HepG2 (cell line): ENCODE data around the gene CAMK1G. TPM values are rescaled to one million over a fixed set of nuclear protein-coding genes. Genes with fewer than 3 reads are reported as not detected.

Source experiments
- ATAC-seq: fragments of 200-7000 bp; cut with Tn5 transposase; 3 replicates; pipeline ENCODE4 v1.9.1; 2020; ENCODE audit warnings: mild to moderate bottlenecking, moderate library complexity
- BruUV-seq: library from RNA; stranded (reverse); fragments of 400-500 nt; replicated peaks from 2 replicates; lab custom pipeline; 2021; lab: Mats Ljungman, UMichigan
- CTCF ChIA-PET: fragments of 300-600 bp; formaldehyde crosslinking; extraction: SDS; loops from one replicate; lab custom pipeline; 2021; ENCODE audit warnings: low total read pairs, inconsistent platforms, low intra/inter-chr PET ratio; lab: Yijun Ruan, JAX
- POLR2A ChIA-PET: fragments of 350-600 bp; sonication (Branson Sonifier 250); formaldehyde crosslinking; loops from one replicate; lab custom pipeline; 2020; ENCODE audit warnings: antibody characterized with exemption, inconsistent platforms; lab: Yijun Ruan, JAX
- DNase-seq: peaks from one replicate; pipeline ENCODE4 v3.0.0-alpha.2; 2015; ENCODE audit warnings: low spot score
- FAIRE-seq: peaks from 3 replicates; lab custom pipeline; 2011; peaks lifted over from hg19 to GRCh38; lab: Jason Lieb, UNC
- H2AFZ ChIP-seq: one replicate; pipeline ENCODE4 v1.6.1; 2011; ENCODE audit warnings: low read length, inconsistent platforms
- H3K27ac ChIP-seq: fragments of 300-600 bp; 3 replicates; pipeline ENCODE4 v1.8.0; 2011; ENCODE audit warnings: mixed run types, mild to moderate bottlenecking, mixed read lengths, low read length, inconsistent platforms; ENCODE audit not compliant: insufficient read depth; ENCODE audit errors: extremely low read length
- H3K27me3 ChIP-seq, 2 experiments: fragments of 200-600 bp in 1 of 2; 2 replicates in 1 of 2; 3 replicates in 1 of 2; pipeline versions ENCODE4 v1.6.0 to v1.8.0; 2011; ENCODE audit warnings: low read length in 2 of 2, mild to moderate bottlenecking in 2 of 2, moderate library complexity in 2 of 2, inconsistent platforms in 1 of 2; ENCODE audit not compliant: insufficient read depth in 2 of 2, control insufficient read depth in 1 of 2
- H3K36me3 ChIP-seq, 2 experiments: fragments of 200-600 bp in 1 of 2; replicated peaks in 1 of 2; 2 replicates in 1 of 2; 3 replicates in 1 of 2; pipeline versions ENCODE4 v1.5.1 to v1.8.0; 2011; ENCODE audit warnings: low read length in 2 of 2, inconsistent platforms in 1 of 2; ENCODE audit not compliant: insufficient read depth in 2 of 2, control insufficient read depth in 1 of 2
- H3K4me1 ChIP-seq: 2 replicates; pipeline ENCODE4 v1.5.1; 2012; ENCODE audit warnings: low read length, inconsistent platforms; ENCODE audit not compliant: insufficient read depth
- H3K4me2 ChIP-seq: 2 replicates; pipeline ENCODE4 v1.6.0; 2011; ENCODE audit warnings: low read depth, low read length, inconsistent platforms
- H3K4me3 ChIP-seq, 3 experiments: fragments of 200-600 bp in 1 of 3; sonication (generic), shearing (Covaris generic) in 1 of 3; replicated peaks in 1 of 3; 2 replicates each; pipeline ENCODE4 v1.5.1; 2011 to 2016; ENCODE audit warnings: low read length in 3 of 3, inconsistent platforms in 2 of 3, low read depth in 2 of 3, mild to moderate bottlenecking in 2 of 3, control low read depth in 1 of 3, mixed read lengths in 1 of 3; ENCODE audit not compliant: insufficient read depth in 1 of 3
- H3K79me2 ChIP-seq: one replicate; pipeline ENCODE4 v1.6.1; 2011; ENCODE audit warnings: low read length, inconsistent platforms; ENCODE audit not compliant: insufficient read depth
- H3K9ac ChIP-seq: 2 replicates; pipeline ENCODE4 v1.6.0; 2011; ENCODE audit warnings: mild to moderate bottlenecking, low read depth, low read length, inconsistent platforms; ENCODE audit not compliant: insufficient read depth
- H3K9me3 ChIP-seq: 2 replicates; pipeline ENCODE4 v1.5.1; 2012; ENCODE audit warnings: mild to moderate bottlenecking, low read length
- H4K20me1 ChIP-seq: 2 replicates; pipeline ENCODE4 v1.6.0; 2011; ENCODE audit warnings: inconsistent platforms, mild to moderate bottlenecking, low read length, moderate library complexity; ENCODE audit not compliant: insufficient read depth
- GATA4 ChIP-seq: sonication (generic); IDR thresholded peaks from 2 replicates; pipeline ENCODE4 v1.6.1; 2016; ENCODE audit warnings: antibody characterized with exemption, low read depth, borderline replicate concordance
- GPN1 ChIP-seq: sonication (generic); formaldehyde crosslinking; IDR thresholded peaks from 2 replicates; pipeline ENCODE4 v1.5.1; 2020; ENCODE audit warnings: missing genetic modification reagents, borderline replicate concordance
- HDAC1 ChIP-seq: sonication (generic); formaldehyde crosslinking; IDR thresholded peaks from 2 replicates; pipeline ENCODE4 v1.5.1; 2020; ENCODE audit warnings: mild to moderate bottlenecking, missing genetic modification reagents
- NR2F6 ChIP-seq, 2 experiments: IDR thresholded peaks; 2 replicates each; pipeline ENCODE4 v1.6.1; 2016; ENCODE audit warnings: antibody characterized with exemption in 1 of 2, mild to moderate bottlenecking in 1 of 2
- TMF1 ChIP-seq: sonication (generic); formaldehyde crosslinking; IDR thresholded peaks from 2 replicates; pipeline ENCODE4 v1.8.1; 2022; ENCODE audit warnings: low read depth, missing genetic modification reagents
- ZKSCAN5 ChIP-seq: sonication (generic); formaldehyde crosslinking; IDR thresholded peaks from 2 replicates; pipeline ENCODE4 v1.5.1; 2020; ENCODE audit warnings: mild to moderate bottlenecking, missing genetic modification reagents
- ZNF468 ChIP-seq: sonication (generic); formaldehyde crosslinking; IDR thresholded peaks from 2 replicates; pipeline ENCODE4 v1.8.0; 2022; ENCODE audit warnings: mild to moderate bottlenecking, moderate library complexity, missing genetic modification reagents
- WGBS: methylation state at CpG from one replicate; pipeline ENCODE4 v1.1.6; 2017; ENCODE audit warnings: low lambda C conversion rate; 5-methylcytosine and 5-hydroxymethylcytosine counted together
- in situ Hi-C: cut with HindIII; loops from 2 replicates; pipeline ENCODE4 v1.10.0; 2017; ENCODE audit warnings: low pct_unique_long_range_greater_than_20kb; ENCODE audit not compliant: extremely low pct_ligation_motif_present
- intact Hi-C: fragments of 100-400 bp; cut with micrococcal nuclease; formaldehyde crosslinking; loops from one replicate; pipeline ENCODE4 v1.10.0; 2022; ENCODE audit not compliant: unreplicated experiment
- polyA plus RNA-seq, 8 experiments: library from polyadenylated mRNA; depleted of rRNA in 3 of 8; stranded (reverse) in 7 of 8; unstranded in 1 of 8; fragments of >200 nt; fragmentation: Illumina TruSeq in 4 of 8; extraction: Trizol in 4 of 8; gene quantifications; 2 replicates each; pipeline versions ENCODE4 v1.2.1 to v1.2.3, GENCODE V29; 2011 to 2016; ENCODE audit warnings: low read depth in 4 of 8, missing spikeins in 1 of 8, mixed read lengths in 1 of 8; ENCODE audit not compliant: insufficient read depth in 1 of 8
- total RNA-seq, 5 experiments: library from RNA; depleted of rRNA; stranded (reverse); fragments of >200 nt; fragmentation: Illumina TruSeq; extraction: Trizol; gene quantifications; 2 replicates each; pipeline ENCODE4 v1.2.3, GENCODE V29; 2016; ENCODE audit warnings: low read depth in 1 of 5
- TF ChIP-seq, protein P1 (sequence below): IDR thresholded peaks from 2 replicates; pipeline ENCODE4 v1.6.1; 2016; ENCODE audit warnings: mild to moderate bottlenecking, missing biosample characterization, missing genetic modification reagents
- TF ChIP-seq, protein P2 (sequence below): sonication (generic); formaldehyde crosslinking; conservative IDR thresholded peaks from 2 replicates; pipeline ENCODE4 v1.4.0; 2020; ENCODE audit warnings: missing genetic modification reagents
- TF ChIP-seq, protein P3 (sequence below): IDR thresholded peaks from 2 replicates; pipeline ENCODE4 v1.6.1; 2012; ENCODE audit warnings: inconsistent platforms
- TF ChIP-seq, protein P4 (sequence below): IDR thresholded peaks from 2 replicates; pipeline ENCODE4 v1.6.1; 2016; ENCODE audit warnings: low read depth, control low read depth

The CAMK1G gene
- total and polyA plus RNA-seq, 2 of the 13 experiments (the other 11 are each of a cell fraction or from before 2014, with no cell fraction given): not detected

DNA sequence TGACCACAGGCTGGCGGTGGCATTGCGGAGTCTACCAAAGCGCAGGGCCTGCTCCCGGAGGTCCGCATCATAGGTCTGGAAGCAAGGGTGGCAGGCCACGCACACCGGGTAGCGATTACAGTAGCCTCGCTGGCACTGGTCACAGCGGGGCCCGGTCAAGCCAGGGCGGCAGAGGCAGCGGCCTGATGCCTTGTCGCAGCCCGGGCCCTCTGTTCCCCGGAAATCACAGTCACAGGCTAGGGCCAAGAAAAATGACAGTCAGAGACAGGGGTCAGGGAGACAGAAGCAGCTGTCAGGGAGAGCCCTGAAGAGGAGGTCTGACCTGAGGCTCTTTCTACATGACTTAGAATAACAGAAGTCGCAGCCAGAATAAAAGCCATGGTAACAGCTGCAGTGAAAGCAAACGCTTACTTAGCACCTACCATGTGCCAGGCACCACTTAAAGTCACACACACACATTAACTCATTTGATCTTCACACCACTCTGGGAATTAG lies 42.3 kb downstream of the CAMK1G start:
- no peak overlapping the region for H2AFZ ChIP-seq
- H3K9ac ChIP-seq: no peak overlapping the region
- no peaks in the 10 kb centered on the region for H3K9me3 ChIP-seq
- no TSS peak for BruUV-seq
- H3K27ac ChIP-seq: no peak overlapping the region
- intact Hi-C loops: loop anchor here (2.0 kb wide), 1 partner anchor 57 kb away; no protein-coding TSS in a partner anchor
- no peaks in the 10 kb centered on the region; a peak in 1 of 5 replicates for H3K27me3 ChIP-seq
- H3K4me2 ChIP-seq: no peak overlapping the region
- peaks cover 9% of the 10 kb centered on the region for H3K4me1 ChIP-seq
- no peaks in the 10 kb centered on the region for H3K36me3 ChIP-seq
- DNase-seq: no peak
- FAIRE-seq: no peak
- H3K79me2 ChIP-seq: no peaks in the 10 kb centered on the region
- POLR2A ChIA-PET: no interaction called here
- in situ Hi-C loops: no loop called here
- CTCF ChIA-PET: no interaction called here
- WGBS: 67% methylated on average over 11 of the region's 18 CpGs
- no peaks in the 10 kb centered on the region for H4K20me1 ChIP-seq
- H3K4me3 ChIP-seq: no peak overlapping the region
- TF ChIP-seq, protein P1, sequence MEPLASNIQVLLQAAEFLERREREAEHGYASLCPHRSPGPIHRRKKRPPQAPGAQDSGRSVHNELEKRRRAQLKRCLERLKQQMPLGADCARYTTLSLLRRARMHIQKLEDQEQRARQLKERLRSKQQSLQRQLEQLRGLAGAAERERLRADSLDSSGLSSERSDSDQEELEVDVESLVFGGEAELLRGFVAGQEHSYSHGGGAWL (CRISPR knock-in tag): no peak
- no peak for TF ChIP-seq GPN1 (CRISPR knock-in tag)
- no peak for TF ChIP-seq ZNF468
- TF ChIP-seq, protein P2, sequence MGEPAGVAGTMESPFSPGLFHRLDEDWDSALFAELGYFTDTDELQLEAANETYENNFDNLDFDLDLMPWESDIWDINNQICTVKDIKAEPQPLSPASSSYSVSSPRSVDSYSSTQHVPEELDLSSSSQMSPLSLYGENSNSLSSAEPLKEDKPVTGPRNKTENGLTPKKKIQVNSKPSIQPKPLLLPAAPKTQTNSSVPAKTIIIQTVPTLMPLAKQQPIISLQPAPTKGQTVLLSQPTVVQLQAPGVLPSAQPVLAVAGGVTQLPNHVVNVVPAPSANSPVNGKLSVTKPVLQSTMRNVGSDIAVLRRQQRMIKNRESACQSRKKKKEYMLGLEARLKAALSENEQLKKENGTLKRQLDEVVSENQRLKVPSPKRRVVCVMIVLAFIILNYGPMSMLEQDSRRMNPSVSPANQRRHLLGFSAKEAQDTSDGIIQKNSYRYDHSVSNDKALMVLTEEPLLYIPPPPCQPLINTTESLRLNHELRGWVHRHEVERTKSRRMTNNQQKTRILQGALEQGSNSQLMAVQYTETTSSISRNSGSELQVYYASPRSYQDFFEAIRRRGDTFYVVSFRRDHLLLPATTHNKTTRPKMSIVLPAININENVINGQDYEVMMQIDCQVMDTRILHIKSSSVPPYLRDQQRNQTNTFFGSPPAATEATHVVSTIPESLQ (CRISPR knock-in tag): no peak
- no peak for TF ChIP-seq ZKSCAN5 (CRISPR knock-in tag)
- TF ChIP-seq, protein P3, sequence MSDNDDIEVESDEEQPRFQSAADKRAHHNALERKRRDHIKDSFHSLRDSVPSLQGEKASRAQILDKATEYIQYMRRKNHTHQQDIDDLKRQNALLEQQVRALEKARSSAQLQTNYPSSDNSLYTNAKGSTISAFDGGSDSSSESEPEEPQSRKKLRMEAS: no peak
- no peak for TF ChIP-seq GATA4
- TF ChIP-seq, protein P4, sequence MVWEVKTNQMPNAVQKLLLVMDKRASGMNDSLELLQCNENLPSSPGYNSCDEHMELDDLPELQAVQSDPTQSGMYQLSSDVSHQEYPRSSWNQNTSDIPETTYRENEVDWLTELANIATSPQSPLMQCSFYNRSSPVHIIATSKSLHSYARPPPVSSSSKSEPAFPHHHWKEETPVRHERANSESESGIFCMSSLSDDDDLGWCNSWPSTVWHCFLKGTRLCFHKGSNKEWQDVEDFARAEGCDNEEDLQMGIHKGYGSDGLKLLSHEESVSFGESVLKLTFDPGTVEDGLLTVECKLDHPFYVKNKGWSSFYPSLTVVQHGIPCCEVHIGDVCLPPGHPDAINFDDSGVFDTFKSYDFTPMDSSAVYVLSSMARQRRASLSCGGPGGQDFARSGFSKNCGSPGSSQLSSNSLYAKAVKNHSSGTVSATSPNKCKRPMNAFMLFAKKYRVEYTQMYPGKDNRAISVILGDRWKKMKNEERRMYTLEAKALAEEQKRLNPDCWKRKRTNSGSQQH: no peak
- no peak for TF ChIP-seq NR2F6 (IDR thresholded peaks at IDR 0.05)
- TF ChIP-seq NR2F6 (CRISPR knock-in tag; IDR thresholded peaks at IDR 0.05): no peak
- no peak for TF ChIP-seq TMF1 (CRISPR knock-in tag)
- TF ChIP-seq HDAC1: no peak
- TF ChIP-seq, all 625 proteins: peak for 0
- no peak for ATAC-seq
